ENCODE results near the gene FCSK. TPM values are rescaled to one million over a fixed set of nuclear protein-coding genes. Genes with fewer than 3 reads are reported as not detected.

The FCSK gene
- total RNA-seq, 2 experiments from 2014 or later, result 24.3 to 26.0 TPM

Other genes starting within 250 kb of the FCSK start
- gene EXOSC6, start 202.7 kb upstream of the FCSK start, total RNA-seq, result 10 to 100 TPM; 28.8 to 29.4 TPM
- gene AARS1, start 165.1 kb upstream of the FCSK start, total RNA-seq, result 100 to 1,000 TPM; 121 to 122 TPM
- gene DDX19B, start 155.4 kb upstream of the FCSK start, total RNA-seq, result 10 to 100 TPM; 29.8 to 32.3 TPM
- gene DDX19A, start 107.7 kb upstream of the FCSK start, total RNA-seq, result 10 to 100 TPM; 35.5 to 40.4 TPM
- gene ST3GAL2, start 15.5 kb upstream of the FCSK start, total RNA-seq, result 10 to 100 TPM; 31.9 to 38.6 TPM
- 10 to 100 TPM; 73.8 to 75.3 TPM for gene COG4, start 69.0 kb downstream of the FCSK start, total RNA-seq
- gene SF3B3, start 69.2 kb downstream of the FCSK start, total RNA-seq, result 100 to 1,000 TPM; 303 to 331 TPM
- under 1 TPM in 1 of 2 experiments, not detected in 1; 0.42 TPM for gene IL34, start 192.0 kb downstream of the FCSK start, total RNA-seq
- 1 to 10 TPM; 4.6 to 4.8 TPM for gene MTSS2, start 231.5 kb downstream of the FCSK start, total RNA-seq